Measurements from ENCODE around the gene HRH2.

DNA sequence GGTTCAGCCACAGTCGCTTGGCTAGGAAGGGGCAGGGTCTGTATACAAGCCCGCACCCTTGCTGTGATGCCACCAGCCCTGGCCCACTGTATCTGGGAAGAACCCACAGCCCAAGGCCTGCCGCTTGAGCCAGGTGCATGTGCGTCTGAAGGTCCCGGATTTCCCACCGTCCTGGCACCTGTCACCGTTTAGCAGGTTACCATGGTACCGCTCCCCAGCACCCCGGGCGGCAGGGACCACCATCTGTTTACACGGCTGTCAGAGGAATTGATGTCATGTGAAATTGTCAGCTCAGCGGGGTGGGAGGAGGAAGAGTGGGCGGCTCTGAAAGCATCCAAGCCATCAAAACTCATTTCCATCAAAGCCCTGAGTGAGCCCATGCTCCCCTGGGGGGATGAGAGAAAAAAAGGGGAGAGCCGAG is 92.7 kb downstream of the HRH2 start:
- TF ChIP-seq, protein P1, sequence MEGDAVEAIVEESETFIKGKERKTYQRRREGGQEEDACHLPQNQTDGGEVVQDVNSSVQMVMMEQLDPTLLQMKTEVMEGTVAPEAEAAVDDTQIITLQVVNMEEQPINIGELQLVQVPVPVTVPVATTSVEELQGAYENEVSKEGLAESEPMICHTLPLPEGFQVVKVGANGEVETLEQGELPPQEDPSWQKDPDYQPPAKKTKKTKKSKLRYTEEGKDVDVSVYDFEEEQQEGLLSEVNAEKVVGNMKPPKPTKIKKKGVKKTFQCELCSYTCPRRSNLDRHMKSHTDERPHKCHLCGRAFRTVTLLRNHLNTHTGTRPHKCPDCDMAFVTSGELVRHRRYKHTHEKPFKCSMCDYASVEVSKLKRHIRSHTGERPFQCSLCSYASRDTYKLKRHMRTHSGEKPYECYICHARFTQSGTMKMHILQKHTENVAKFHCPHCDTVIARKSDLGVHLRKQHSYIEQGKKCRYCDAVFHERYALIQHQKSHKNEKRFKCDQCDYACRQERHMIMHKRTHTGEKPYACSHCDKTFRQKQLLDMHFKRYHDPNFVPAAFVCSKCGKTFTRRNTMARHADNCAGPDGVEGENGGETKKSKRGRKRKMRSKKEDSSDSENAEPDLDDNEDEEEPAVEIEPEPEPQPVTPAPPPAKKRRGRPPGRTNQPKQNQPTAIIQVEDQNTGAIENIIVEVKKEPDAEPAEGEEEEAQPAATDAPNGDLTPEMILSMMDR (IDR thresholded peaks at IDR 0.05), result no peak
- TF ChIP-seq POLR2A (IDR thresholded peaks at IDR 0.05), result no peak

All from esophagus squamous epithelium (tissue), 4 donors.